Progenitor cell of endocrine pancreas (in vitro differentiated cells): ENCODE data around the gene MYO1E. TPM values are rescaled to one million over a fixed set of nuclear protein-coding genes. Genes with fewer than 3 reads are reported as not detected.

Experiments
- DNase-seq: peaks from one replicate; pipeline ENCODE4 v3.0.0; 2021; ENCODE audit warnings: low spot score; ENCODE audit not compliant: unreplicated experiment
- H3K27ac Mint-ChIP-seq: 2 replicates; pipeline ENCODE4 v1.8.0; 2021; ENCODE audit warnings: mild to moderate bottlenecking, moderate library complexity, mixed read lengths
- H3K27me3 Mint-ChIP-seq: 2 replicates; pipeline ENCODE4 v1.8.0; 2021; ENCODE audit warnings: mixed read lengths
- H3K36me3 Mint-ChIP-seq: 2 replicates; pipeline ENCODE4 v1.8.0; 2022; ENCODE audit warnings: mixed read lengths; ENCODE audit not compliant: insufficient read depth
- H3K4me1 Mint-ChIP-seq: 2 replicates; pipeline ENCODE4 v1.8.0; 2021; ENCODE audit warnings: low read depth, mixed read lengths
- H3K4me3 Mint-ChIP-seq: 2 replicates; pipeline ENCODE4 v1.8.0; 2021; ENCODE audit warnings: low read depth, mild to moderate bottlenecking, moderate library complexity, mixed read lengths
- H3K9me3 Mint-ChIP-seq: 2 replicates; pipeline ENCODE4 v1.8.0; 2021; ENCODE audit warnings: low read depth, mixed read lengths
- CTCF ChIP-seq: fragments of 200-600 bp; sonication (generic); IDR thresholded peaks from one replicate; pipeline ENCODE4 v1.5.0; 2021; ENCODE audit warnings: antibody characterized with exemption, mild to moderate bottlenecking; ENCODE audit not compliant: unreplicated experiment
- total RNA-seq: library from RNA; stranded (reverse); gene quantifications from 2 replicates; pipeline ENCODE4 v1.2.1, GENCODE V29; 2021

Gene MYO1E
- total RNA-seq, 1 donor from 2014 or later: 40.4 TPM

- H3K27ac Mint-ChIP-seq: no peak overlapping the region
- no peak overlapping the region for H3K4me3 Mint-ChIP-seq
- H3K9me3 Mint-ChIP-seq: no peaks in the 10 kb centered on the region
- peaks cover 4% of the 10 kb centered on the region for H3K36me3 Mint-ChIP-seq
- H3K27me3 Mint-ChIP-seq: no peaks in the 10 kb centered on the region
- no peak for DNase-seq
- no peak for TF ChIP-seq CTCF
- H3K4me1 Mint-ChIP-seq: no peaks in the 10 kb centered on the region
Observed at GRCh38 chr15:59158701-59159034, 214.0 kb downstream of the MYO1E start.

GRCh38 chr15:59157840-59158700 lies 214.6 kb downstream of the MYO1E start:
- peaks cover 4% of the 10 kb centered on the region for H3K36me3 Mint-ChIP-seq

GRCh38 chr15:59157396-59157795 lies 215.3 kb downstream of the MYO1E start:
- peaks cover 4% of the 10 kb centered on the region for H3K36me3 Mint-ChIP-seq

More at GRCh38 chr15:59157840-59158700, 214.6 kb downstream of the MYO1E start:
- no peaks in the 10 kb centered on the region for H3K27me3 Mint-ChIP-seq
- no peak overlapping the region for H3K4me3 Mint-ChIP-seq
- no peak for TF ChIP-seq CTCF
- no peaks in the 10 kb centered on the region for H3K9me3 Mint-ChIP-seq
- H3K4me1 Mint-ChIP-seq: no peaks in the 10 kb centered on the region
- no peak overlapping the region for H3K27ac Mint-ChIP-seq
- no peak for DNase-seq

GRCh38 chr15:59155431-59155830 lies 217.2 kb downstream of the MYO1E start:
- H3K4me1 Mint-ChIP-seq: no peaks in the 10 kb centered on the region
- no peak for DNase-seq
- TF ChIP-seq CTCF: no peak
- peaks cover 7% of the 10 kb centered on the region for H3K36me3 Mint-ChIP-seq
- H3K27me3 Mint-ChIP-seq: no peaks in the 10 kb centered on the region
- no peak overlapping the region for H3K27ac Mint-ChIP-seq
- H3K4me3 Mint-ChIP-seq: no peak overlapping the region
- H3K9me3 Mint-ChIP-seq: no peaks in the 10 kb centered on the region

More at GRCh38 chr15:59157396-59157795, 215.3 kb downstream of the MYO1E start:
- no peak for TF ChIP-seq CTCF
- no peaks in the 10 kb centered on the region for H3K27me3 Mint-ChIP-seq
- H3K4me3 Mint-ChIP-seq: no peak overlapping the region
- no peaks in the 10 kb centered on the region for H3K4me1 Mint-ChIP-seq
- no peak overlapping the region for H3K27ac Mint-ChIP-seq
- no peak for DNase-seq
- H3K9me3 Mint-ChIP-seq: no peaks in the 10 kb centered on the region

- TF ChIP-seq CTCF: no peak
- Mint-ChIP-seq H3K27me3 (no peaks in the 10 kb centered on the region), H3K27ac (no peak overlapping the region), H3K4me1 (no peaks in the 10 kb centered on the region), H3K36me3 (peaks cover 7% of the 10 kb centered on the region), H3K9me3 (no peaks in the 10 kb centered on the region), H3K4me3 (no peak overlapping the region)
- no peak for DNase-seq
Observed at GRCh38 chr15:59154243-59154642, 218.4 kb downstream of the MYO1E start.
